SU-DHL-6 (cell line): ENCODE measurements around the gene LTBP1.

Experiments
- H2AFZ ChIP-seq: fragments of 200-600 bp; sonication (generic); 2 replicates; pipeline ENCODE4 v1.6.1; 2014; ENCODE audit warnings: low read depth, mild to moderate bottlenecking, moderate library complexity, mixed read lengths, antibody characterized with exemption, low read length; ENCODE audit not compliant: severe bottlenecking
- H3F3A ChIP-seq: fragments of 200-600 bp; shearing (Covaris generic); 2 replicates; pipeline ENCODE4 v1.6.0; 2016; ENCODE audit warnings: antibody characterized with exemption, mild to moderate bottlenecking; ENCODE audit not compliant: insufficient read depth
- H3K27ac ChIP-seq: fragments of 200-600 bp; sonication (generic); 2 replicates; pipeline ENCODE4 v1.5.1; 2016; ENCODE audit warnings: low read depth, mild to moderate bottlenecking, low read length, moderate library complexity, mixed read lengths
- H3K27me3 ChIP-seq: fragments of 200-600 bp; sonication (generic), shearing (Covaris generic); 2 replicates; pipeline ENCODE4 v1.6.0; 2014; ENCODE audit warnings: mild to moderate bottlenecking, low read length
- H3K36me3 ChIP-seq: fragments of 200-600 bp; sonication (generic); 2 replicates; pipeline ENCODE4 v1.6.1; 2014; ENCODE audit warnings: mild to moderate bottlenecking, low read length, mixed read lengths
- H3K4me2 ChIP-seq: fragments of 300-600, 200-600 bp; shearing (Covaris generic), sonication (generic); 2 replicates; pipeline ENCODE4 v1.6.0; 2014; ENCODE audit warnings: low read length, low read depth, mild to moderate bottlenecking; ENCODE audit not compliant: poor library complexity, severe bottlenecking
- H3K4me3 ChIP-seq: fragments of 200-600 bp; sonication (generic); 2 replicates; pipeline ENCODE4 v1.5.1; 2014; ENCODE audit warnings: antibody characterized with exemption, low read length, mild to moderate bottlenecking, mixed read lengths; ENCODE audit not compliant: insufficient read depth, poor library complexity, severe bottlenecking
- H3K79me2 ChIP-seq: fragments of 200-600 bp; sonication (generic); 2 replicates; pipeline ENCODE4 v1.6.1; 2014; ENCODE audit warnings: mild to moderate bottlenecking, low read length, moderate library complexity; ENCODE audit not compliant: insufficient read depth
- H3K9ac ChIP-seq: fragments of 200-600 bp; sonication (generic); 2 replicates; pipeline ENCODE4 v1.7.0; 2014; ENCODE audit warnings: mild to moderate bottlenecking, low read length
- H3K9me2 ChIP-seq: fragments of 200-600 bp; sonication (generic); replicated peaks from 2 replicates; pipeline ENCODE4 v1.6.1; 2014; ENCODE audit warnings: low read length; ENCODE audit not compliant: insufficient read depth
- H3K9me3 ChIP-seq: fragments of 200-600 bp; sonication (generic); 2 replicates; pipeline ENCODE4 v1.6.1; 2014; ENCODE audit warnings: low read length, mixed read lengths; ENCODE audit not compliant: insufficient read depth
- H4K20me1 ChIP-seq: fragments of 200-600 bp; sonication (generic); 2 replicates; pipeline ENCODE4 v1.6.1; 2014; ENCODE audit warnings: low read depth, mild to moderate bottlenecking, antibody characterized with exemption, low read length, moderate library complexity, mixed read lengths
- EZH2phosphoT487 ChIP-seq: fragments of 200-600 bp; sonication (generic), shearing (Covaris generic); conservative IDR thresholded peaks from 2 replicates; pipeline ENCODE4 v1.6.1; 2018; ENCODE audit warnings: mild to moderate bottlenecking, antibody characterized with exemption, low read length, moderate library complexity, mixed read lengths
- TF ChIP-seq, protein P1 (sequence below): fragments of 200-600 bp; sonication (generic); IDR thresholded peaks from one replicate; pipeline ENCODE4 v1.5.1; 2017; ENCODE audit warnings: antibody characterized with exemption, mild to moderate bottlenecking, low read length, moderate library complexity; ENCODE audit not compliant: insufficient read depth, poor library complexity, severe bottlenecking

The LTBP1 gene

DNA sequence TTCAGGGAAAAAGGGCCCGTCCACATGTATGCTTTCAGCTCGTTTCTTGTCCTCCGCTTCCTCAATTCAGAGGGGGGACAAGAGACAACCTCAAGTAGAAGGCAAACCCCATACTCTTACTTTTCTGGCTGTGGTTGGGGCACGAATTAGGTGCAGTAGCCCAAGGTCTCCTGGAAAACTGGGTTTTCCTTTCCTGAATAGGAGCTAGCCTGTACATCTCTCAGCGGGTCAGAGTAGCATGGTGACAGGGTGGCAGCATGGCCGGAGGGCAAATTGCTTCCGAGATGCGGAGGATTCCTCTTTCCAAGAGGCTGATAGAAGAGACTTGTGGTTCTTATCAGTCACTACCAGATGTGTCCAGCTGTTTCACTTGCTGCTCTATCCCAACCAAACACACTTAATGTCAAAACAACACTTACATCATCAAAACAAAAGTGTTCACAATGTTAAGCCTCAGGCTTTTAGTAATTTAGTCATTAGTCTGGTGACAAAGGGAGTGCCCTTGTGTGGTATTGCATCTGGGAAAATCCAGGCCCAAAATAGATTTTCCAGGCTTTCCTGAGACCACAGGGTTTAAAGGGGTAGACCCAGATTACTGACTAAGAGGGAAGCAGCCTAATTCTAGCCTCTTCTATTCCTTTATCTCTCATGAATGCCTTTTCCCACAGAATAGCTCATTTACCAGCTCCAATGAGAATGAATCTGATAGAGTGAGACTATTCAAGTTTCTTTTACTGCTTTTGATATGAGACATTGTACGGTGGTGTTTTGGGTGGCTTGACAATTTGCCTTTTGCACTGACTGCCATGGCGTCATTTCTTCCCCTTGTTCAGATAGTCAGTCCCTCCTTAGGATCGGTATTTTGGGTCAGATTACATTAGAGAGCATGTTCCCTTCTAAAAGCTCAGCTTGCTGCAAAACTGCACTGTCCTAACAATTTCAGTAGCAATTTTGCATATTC is 162.0 kb downstream of the LTBP1 start:
- no peak for TF ChIP-seq EZH2phosphoT487
- TF ChIP-seq, protein P1, sequence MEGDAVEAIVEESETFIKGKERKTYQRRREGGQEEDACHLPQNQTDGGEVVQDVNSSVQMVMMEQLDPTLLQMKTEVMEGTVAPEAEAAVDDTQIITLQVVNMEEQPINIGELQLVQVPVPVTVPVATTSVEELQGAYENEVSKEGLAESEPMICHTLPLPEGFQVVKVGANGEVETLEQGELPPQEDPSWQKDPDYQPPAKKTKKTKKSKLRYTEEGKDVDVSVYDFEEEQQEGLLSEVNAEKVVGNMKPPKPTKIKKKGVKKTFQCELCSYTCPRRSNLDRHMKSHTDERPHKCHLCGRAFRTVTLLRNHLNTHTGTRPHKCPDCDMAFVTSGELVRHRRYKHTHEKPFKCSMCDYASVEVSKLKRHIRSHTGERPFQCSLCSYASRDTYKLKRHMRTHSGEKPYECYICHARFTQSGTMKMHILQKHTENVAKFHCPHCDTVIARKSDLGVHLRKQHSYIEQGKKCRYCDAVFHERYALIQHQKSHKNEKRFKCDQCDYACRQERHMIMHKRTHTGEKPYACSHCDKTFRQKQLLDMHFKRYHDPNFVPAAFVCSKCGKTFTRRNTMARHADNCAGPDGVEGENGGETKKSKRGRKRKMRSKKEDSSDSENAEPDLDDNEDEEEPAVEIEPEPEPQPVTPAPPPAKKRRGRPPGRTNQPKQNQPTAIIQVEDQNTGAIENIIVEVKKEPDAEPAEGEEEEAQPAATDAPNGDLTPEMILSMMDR = no peak
- Histone ChIP-seq H3K9me3 (no peaks in the 10 kb centered on the region), H3K36me3 (peaks cover 29% of the 10 kb centered on the region), H3F3A (no peaks in the 10 kb centered on the region), H3K4me3 (no peak overlapping the region), H3K9ac (no peak overlapping the region), H2AFZ (no peak overlapping the region), H3K9me2 (no peaks in the 10 kb centered on the region), H3K27ac (no peak overlapping the region), H3K79me2 (peaks cover 43% of the 10 kb centered on the region), H4K20me1 (no peaks in the 10 kb centered on the region), H3K27me3 (no peaks in the 10 kb centered on the region), H3K4me2 (no peak overlapping the region)

DNA sequence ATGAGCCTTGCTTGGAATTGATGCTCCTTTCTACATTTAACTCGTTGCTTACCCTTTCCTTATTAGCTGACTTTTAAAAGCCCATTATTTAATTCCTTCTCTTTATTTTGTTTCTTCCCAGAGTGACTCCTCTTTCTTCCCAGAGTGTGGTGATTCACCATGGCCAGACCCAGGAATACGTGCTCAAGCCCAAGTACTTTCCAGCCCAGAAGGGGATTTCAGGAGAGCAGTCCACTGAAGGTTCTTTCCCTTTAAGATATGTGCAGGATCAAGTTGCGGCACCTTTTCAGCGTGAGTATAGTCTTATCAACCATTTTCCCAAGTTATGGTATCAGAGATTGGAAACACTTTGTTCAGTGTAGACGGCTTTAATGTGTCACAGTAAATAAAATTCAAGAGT is 163.7 kb downstream of the LTBP1 start:
- no peak overlapping the region for H3K4me3 ChIP-seq
- H3K27ac ChIP-seq = no peak overlapping the region
- H3F3A ChIP-seq = no peaks in the 10 kb centered on the region
- peaks cover 35% of the 10 kb centered on the region for H3K79me2 ChIP-seq
- no peak overlapping the region for H2AFZ ChIP-seq
- TF ChIP-seq, protein P1 = no peak
- TF ChIP-seq EZH2phosphoT487 = no peak
- H3K9ac ChIP-seq = no peak overlapping the region
- peaks cover 39% of the 10 kb centered on the region for H3K36me3 ChIP-seq
- H3K9me2 ChIP-seq = no peaks in the 10 kb centered on the region
- no peaks in the 10 kb centered on the region for H3K27me3 ChIP-seq
- no peak overlapping the region for H3K4me2 ChIP-seq
- H4K20me1 ChIP-seq = no peaks in the 10 kb centered on the region
- H3K9me3 ChIP-seq = no peaks in the 10 kb centered on the region

DNA sequence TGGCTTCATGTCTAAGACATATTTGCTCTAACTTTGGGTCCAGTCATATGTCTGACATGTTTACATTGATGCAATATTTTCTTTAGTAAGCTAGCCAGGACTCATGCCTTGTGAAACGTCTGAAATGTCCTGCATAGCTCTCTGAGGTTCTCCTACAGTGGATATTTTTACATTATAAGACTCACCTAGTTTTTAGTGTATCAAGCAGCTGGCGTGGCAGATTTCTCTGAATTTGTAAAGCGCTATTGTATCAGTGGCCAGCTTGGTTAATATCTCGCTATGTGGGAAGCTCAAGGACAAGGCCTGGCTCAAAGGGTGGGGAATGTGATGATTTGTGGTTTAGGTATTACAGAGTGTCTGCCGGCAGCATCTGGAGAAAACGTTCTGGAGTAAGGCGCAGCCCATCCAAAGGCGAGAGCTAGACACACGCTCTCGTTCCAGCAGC is 164.3 kb downstream of the LTBP1 start:
- H3K9me2 ChIP-seq = no peaks in the 10 kb centered on the region
- no peak overlapping the region for H3K4me2 ChIP-seq
- no peak overlapping the region for H3K27ac ChIP-seq
- H3F3A ChIP-seq = no peaks in the 10 kb centered on the region
- no peak for TF ChIP-seq EZH2phosphoT487
- TF ChIP-seq, protein P1 = no peak
- no peaks in the 10 kb centered on the region for H3K9me3 ChIP-seq
- peaks cover 42% of the 10 kb centered on the region for H3K36me3 ChIP-seq
- no peak overlapping the region for H3K4me3 ChIP-seq
- no peaks in the 10 kb centered on the region for H4K20me1 ChIP-seq
- no peaks in the 10 kb centered on the region for H3K27me3 ChIP-seq
- H3K9ac ChIP-seq = no peak overlapping the region
- peaks cover 34% of the 10 kb centered on the region for H3K79me2 ChIP-seq
- no peak overlapping the region for H2AFZ ChIP-seq
